Kidney tubule cell (primary cell): ENCODE results near the gene TFRC.
"Not testable (repeated sequence)": the region's sequence is repeated elsewhere in the genome, so short reads cannot be mapped to it uniquely, and the experiment has no call there.

Experiments
- DNase-seq: peaks from one replicate; pipeline ENCODE4 v3.0.0-alpha.2; 2018; ENCODE audit warnings: low spot score

TFRC gene

GRCh38 chr3:196081834-196082618, at the start of gene TFRC:
TSS of gene TFRC (minus strand) at chr3:196082090. CDS start at chr3:196077099, 4,991 bp downstream.
- DNase-seq, result peak; percentile 93

DNA sequence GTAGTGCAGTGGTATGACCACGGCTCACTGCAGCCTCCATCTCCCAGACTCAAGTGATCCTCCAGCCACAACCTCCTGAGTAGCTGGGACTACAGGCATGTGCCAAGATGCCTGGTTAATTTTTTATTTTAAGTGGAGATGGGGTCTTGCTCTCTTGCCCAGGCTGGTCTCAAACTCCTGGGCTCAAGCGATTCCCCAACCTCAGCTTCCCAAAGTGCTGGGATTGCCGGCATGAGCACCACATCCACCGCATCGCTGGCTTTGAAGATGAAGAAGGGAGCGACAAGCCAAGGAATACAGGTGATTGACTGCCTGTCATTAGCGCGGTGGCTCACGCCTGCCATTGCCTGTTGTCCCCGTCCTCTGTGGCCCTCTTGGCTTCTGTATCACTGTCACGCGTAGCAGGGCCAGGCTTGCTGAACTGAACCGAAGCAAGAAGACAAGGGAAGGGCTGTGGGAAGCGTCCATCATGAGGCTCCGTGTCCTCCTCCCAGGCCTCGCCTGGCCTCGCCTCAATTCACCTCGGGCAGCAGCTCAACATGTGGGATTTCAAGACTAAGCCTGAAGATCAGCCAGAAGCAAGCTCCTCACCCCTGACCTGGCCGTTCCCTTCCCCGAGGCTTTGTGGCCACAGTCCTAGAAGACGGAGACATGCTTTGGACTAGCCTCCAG, 46.4 kb upstream of the TFRC start:
- DNase-seq, result no peak

DNA sequence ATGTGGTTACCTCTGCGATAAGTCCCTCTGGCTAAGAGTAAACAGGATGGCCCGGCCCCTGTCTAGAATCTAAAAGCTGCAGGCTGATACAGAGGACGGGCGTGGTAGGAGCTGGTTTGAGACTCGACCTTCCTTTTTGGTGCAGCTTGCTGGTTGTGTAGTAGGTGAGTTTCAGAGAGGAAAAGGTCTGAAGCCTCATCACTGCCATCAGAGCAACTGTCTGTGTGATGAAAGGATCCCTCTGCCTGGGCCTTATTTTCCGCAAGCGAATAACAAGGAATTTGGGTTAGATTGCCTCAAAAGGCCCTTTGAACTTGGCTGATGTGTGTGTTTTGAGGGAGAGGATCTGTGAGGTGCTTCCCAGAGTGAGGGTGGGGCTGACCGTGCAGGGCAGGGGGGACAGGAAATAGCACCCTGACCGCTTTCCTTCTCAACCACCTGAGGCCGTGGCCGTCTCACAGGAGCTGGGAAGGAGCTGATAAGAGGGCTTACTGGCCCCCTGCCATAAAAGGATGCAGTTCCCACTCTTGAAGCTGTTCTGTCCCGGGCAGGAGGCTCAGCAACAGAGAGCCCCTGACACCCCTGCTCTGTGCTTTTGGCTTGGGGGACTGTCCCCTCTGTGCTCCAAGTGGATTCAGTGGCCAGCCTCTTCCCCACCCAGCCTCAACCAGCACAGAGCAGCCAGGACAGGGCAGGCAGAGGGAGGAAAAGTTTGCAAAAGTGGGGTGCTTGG, 45.6 kb upstream of the TFRC start:
- no peak for DNase-seq

DNA sequence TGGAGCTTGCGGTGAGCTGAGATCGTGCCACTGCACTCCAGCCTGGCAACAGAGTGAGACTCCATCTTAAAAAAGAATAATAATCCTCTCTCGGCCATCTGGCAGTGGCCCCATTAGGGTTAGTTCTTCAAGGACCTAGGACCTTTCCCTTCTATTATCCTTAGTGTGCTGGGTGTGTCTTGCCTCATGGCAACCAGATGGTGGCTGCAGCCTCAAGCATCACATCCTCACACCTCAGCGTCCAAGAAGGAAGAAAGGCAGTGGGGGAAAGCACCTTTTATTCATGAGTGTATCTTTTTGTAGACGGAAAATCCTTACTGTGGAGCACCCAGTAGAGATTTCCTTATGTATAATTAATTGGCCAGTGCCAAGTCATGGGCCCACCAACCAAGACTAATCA, 42.7 kb upstream of the TFRC start:
- DNase-seq, result peak; percentile 14

- DNase-seq, result no peak
These were observed 40.8 kb upstream of the TFRC start for GRCh38 chr3:196122688-196123046.

- no peak for DNase-seq
These were observed 40.3 kb upstream of the TFRC start for GRCh38 chr3:196122021-196122687.

DNA sequence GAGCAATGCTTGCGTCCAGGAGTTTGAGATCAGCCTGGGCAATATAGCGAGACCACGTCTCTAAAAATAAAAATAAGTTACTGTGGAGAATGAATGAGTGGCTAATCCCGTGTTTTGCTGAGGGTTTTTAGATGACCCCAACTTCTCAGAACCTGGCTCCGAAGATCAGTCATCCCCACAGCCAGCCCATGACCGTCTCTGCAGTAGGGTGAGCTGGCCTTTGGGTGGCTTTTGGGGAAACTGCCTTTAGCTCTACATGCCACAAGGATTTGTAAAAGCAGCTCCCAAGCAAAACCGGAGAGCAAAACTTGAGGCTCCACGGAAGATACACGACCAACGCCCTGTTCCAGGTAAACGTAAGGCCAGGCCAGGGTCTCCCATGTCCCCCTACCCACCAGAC, 39.2 kb upstream of the TFRC start:
- DNase-seq, result no peak

DNA sequence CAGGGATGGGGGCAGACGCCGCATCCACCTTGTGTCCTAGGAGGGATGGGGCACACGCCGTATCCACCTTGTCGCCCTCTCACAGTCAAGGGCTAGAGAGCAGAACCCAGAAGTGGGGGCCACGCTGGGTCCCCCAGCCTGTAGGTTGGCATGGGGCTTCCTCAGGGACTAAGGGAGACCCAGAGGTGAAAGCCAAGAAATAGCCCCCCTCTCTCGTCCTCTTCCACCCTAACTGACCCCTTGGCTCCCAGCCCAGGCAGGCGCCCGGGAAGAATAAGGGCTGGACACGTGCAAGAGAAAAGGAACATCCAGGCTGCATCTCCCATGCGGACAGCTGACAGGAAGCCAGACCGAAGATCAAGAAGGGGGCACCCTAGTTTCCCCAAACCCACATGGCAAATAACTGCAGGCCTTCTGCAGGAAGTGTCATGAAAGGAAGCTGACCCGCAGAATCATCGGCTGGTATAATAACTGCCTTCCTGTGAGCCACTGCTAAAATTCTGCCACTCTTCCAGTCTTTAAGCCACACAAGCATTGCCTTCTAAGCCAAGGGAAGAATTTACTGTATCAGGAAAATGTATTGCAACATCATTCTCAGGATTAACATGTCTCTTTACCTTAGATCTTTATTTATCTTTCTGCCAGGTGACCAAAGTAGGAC, 38.5 kb upstream of the TFRC start:
- no peak for DNase-seq

GRCh38 chr3:196117809-196118208, 35.9 kb upstream of the TFRC start:
- DNase-seq, result no peak

GRCh38 chr3:196115678-196116083, 33.8 kb upstream of the TFRC start:
- no peak for DNase-seq

GRCh38 chr3:196111939-196112386, 30.1 kb upstream of the TFRC start:
- DNase-seq, result no peak

DNA sequence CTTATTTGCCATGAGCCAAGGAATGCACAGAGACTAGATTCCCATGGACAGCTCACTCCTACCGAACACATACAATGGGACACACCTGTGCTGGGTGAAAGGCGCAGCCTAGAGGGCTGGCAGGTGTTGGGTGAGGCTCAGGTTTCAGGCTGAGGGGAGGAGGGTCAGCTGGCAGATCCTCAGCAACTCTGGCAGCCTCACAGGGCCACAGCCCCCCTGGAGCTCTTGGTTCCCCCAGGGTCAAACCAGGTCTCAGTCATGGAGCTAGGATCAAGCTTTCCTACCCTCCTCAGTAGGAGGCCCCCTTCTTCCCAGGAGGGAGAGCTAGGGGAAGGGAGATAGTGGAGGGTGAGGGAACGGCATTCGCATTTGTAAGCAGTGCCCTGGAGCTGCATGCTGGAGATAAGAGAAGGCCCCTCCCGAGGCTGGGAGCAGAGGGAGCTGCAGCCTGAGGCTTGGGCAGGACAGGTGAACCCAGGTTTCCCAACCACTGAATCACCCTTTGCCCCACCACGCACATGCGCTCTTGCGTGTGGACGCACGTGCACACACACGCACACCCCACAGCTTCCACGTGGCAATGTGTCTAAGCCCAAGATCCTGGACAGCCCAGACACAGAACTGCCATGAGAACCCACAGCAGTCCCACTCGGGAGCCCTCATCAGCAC, 26.3 kb upstream of the TFRC start:
- DNase-seq, result no peak

GRCh38 chr3:196104707-196105106, 22.8 kb upstream of the TFRC start:
- not testable (repeated sequence) for DNase-seq

- DNase-seq, result not testable (repeated sequence)
These were observed 16.6 kb upstream of the TFRC start for GRCh38 chr3:196098365-196098980.

GRCh38 chr3:196097373-196098154, 15.7 kb upstream of the TFRC start:
- DNase-seq, result no peak

- no peak for DNase-seq
These were observed 14.6 kb upstream of the TFRC start for GRCh38 chr3:196096382-196096953.

- no peak for DNase-seq
These were observed 11.6 kb upstream of the TFRC start for GRCh38 chr3:196093317-196094111.

DNA sequence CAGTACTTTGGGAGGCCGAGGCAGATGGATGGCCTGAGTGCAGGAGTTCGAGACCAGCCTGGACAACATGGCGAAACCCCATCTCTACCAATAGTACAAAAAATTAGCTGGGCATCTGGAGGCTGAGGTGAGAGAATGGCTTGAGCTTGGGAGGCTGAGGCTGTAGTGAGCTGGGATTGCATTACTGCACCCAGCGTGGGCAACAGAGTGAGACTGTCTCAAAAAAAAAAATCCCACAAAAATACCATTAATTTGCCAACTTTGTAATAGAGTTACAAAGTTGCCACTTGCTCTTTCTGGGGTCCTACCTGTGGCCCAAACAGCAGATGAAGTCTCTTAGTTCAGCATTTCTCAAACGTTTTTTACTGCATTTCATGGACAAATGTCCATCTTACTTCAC, 6.0 kb upstream of the TFRC start:
- no peak for DNase-seq

DNA sequence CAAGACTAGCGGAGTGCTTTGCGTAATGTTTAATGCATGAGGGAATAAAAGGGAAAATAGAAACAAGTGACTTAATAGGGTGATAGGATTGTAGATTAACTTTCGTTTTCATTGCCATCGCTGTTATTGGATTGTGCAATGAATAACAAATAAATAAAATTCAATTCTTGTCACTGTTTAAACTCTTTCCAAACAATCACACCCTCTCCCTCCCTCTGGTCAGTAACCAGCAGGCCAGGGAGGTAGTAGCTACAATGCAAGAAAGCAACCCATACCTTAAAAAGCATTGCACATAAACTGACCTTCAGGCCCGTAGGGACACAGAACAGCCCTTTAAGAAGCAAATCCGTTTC, 705 bp upstream of the TFRC start:
- DNase-seq, result no peak
